Esophagus muscularis mucosa (tissue), 4 donors: ENCODE data around the gene SRPRB. TPM values are rescaled to one million over a fixed set of nuclear protein-coding genes. Genes with fewer than 3 reads are reported as not detected.

Source experiments
- DNase-seq: peaks from one replicate; pipeline ENCODE4 v3.0.0-alpha.2; 2017; ENCODE audit errors: extremely low spot score
- H3K27ac ChIP-seq, 4 donors: fragments of 200-600 bp; sonication (generic); replicated peaks in 1 of 4; 1 replicate in 3 of 4; 2 replicates in 1 of 4; pipeline ENCODE4 v1.5.1; 2016 to 2019; ENCODE audit warnings: mild to moderate bottlenecking in 1 of 4
- H3K27me3 ChIP-seq, 4 donors: fragments of 200-600 bp; sonication (generic); one replicate each; pipeline versions ENCODE4 v1.5.1 to v1.6.0; 2016 to 2019
- H3K36me3 ChIP-seq, 4 donors: fragments of 200-600 bp; sonication (generic); one replicate each; pipeline ENCODE4 v1.5.1; 2016 to 2019
- H3K4me1 ChIP-seq, 4 donors: fragments of 200-600 bp; sonication (generic); one replicate each; pipeline ENCODE4 v1.5.1; 2016 to 2019
- H3K4me3 ChIP-seq, 4 donors: fragments of 200-600 bp; sonication (generic); 1 replicate in 2 of 4; 2 replicates in 2 of 4; pipeline ENCODE4 v1.5.1; 2016 to 2019; ENCODE audit warnings: mild to moderate bottlenecking in 4 of 4, moderate library complexity in 1 of 4
- H3K9me3 ChIP-seq, 4 donors: fragments of 200-600 bp; sonication (generic); 1 replicate in 3 of 4; 2 replicates in 1 of 4; pipeline ENCODE4 v1.5.1; 2016 to 2019
- EP300 ChIP-seq: sonication (generic); formaldehyde crosslinking; IDR thresholded peaks from one replicate; pipeline ENCODE4 v1.6.1; 2017; ENCODE audit warnings: antibody characterized with exemption
- POLR2A ChIP-seq: fragments of 450-650 bp; IDR thresholded peaks from one replicate; pipeline ENCODE4 v1.6.1; 2017; ENCODE audit warnings: antibody characterized with exemption, moderate library complexity, mild to moderate bottlenecking, low read depth
- POLR2AphosphoS5 ChIP-seq, 2 donors: sonication (generic); formaldehyde crosslinking; IDR thresholded peaks; one replicate each; pipeline ENCODE4 v1.6.1; 2017; ENCODE audit warnings: antibody characterized with exemption in 2 of 2
- WGBS: methylation state at CpG from one replicate; pipeline ENCODE4 v1.1.5; 2018; 5-methylcytosine and 5-hydroxymethylcytosine counted together
- intact Hi-C: fragments of 100-400 bp; cut with DNase I; formaldehyde crosslinking; loops from one replicate; pipeline ENCODE4 v1.15.1; 2023
- total RNA-seq, 4 donors: library from RNA; depleted of rRNA; stranded (reverse); fragments of >200 nt; gene quantifications; one replicate each; pipeline versions ENCODE4 v1.1.0 to v1.2.1, GENCODE V29; 2016
- TF ChIP-seq, protein P1 (sequence below), 3 experiments: fragments of 200-600 bp in 2 of 3; fragments of 450-650 bp in 1 of 3; sonication (generic) in 2 of 3; IDR thresholded peaks; one replicate each; pipeline ENCODE4 v1.5.1; 2017 to 2019; ENCODE audit warnings: antibody characterized with exemption in 3 of 3, mild to moderate bottlenecking in 2 of 3, moderate library complexity in 1 of 3

Gene SRPRB
- total RNA-seq, 4 donors from 2014 or later: 11.2 to 28.2 (median 18.5) TPM

DNA sequence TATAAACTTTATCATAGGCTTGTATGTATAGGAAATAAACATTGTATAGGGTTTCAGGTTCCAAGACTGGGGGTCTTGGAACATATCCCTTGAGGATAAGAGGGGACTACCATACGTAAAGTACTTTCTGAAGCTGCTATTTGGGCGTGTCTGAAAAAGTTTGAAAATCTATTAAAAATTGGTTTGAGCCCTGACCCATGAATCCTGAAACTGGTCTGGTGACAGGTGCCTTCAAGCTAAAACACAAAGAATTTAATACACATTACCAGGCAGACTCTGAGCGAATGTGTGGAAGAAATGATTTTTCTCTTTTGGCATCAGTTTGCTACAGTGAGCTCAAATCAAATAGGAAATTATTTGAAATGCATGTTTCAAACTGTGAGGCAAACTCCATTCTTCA, 43.1 kb upstream of the SRPRB start:
- no peak overlapping the region for H3K27ac ChIP-seq
- 79% methylated on average over 3 of the region's 3 CpGs for WGBS

DNA sequence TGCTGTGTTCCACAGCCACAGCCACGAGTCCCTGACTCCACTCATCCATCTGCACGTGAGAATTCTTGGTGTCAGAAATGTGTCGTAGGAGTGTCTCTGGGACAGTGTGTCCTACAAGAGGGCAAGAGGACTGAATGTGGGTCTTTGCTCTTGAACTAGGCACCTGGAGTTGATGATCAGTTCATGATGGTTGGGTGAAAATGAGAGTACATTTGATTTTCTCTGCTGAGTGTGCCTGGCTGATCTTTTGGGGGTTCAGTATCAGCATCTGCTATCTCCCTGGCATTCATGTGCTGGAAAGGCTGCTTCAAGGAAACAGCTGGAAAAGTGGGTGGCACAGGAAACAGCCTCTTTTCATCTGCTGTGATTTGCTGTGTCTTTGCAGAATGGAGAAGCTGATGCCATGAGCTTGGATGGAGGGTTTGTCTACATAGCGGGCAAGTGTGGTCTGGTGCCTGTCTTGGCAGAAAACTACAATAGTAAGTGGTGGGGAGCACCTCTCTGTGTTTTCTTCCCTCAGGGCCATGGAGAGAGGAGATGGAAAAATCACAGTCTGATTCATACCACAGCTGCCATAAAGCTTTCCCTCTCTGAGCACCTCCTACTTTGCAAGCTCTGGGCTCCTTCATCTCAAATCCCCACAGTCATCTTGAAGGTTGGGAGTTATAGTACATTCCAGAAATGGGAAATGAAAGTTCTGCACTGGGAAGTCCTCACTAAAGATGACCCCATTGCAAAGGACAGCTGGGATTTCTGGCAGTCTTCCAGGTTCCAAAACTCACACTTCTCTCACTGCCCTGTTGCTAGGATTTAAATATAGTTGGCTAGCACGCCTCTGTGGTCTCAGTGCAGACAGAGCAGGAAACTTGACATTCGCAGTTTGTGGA, 41.6 kb upstream of the SRPRB start:
- no peaks in the 10 kb centered on the region for H3K27me3 ChIP-seq
- intact Hi-C loops: no loop called here
- no peak overlapping the region for H3K4me3 ChIP-seq
- H3K9me3 ChIP-seq: no peaks in the 10 kb centered on the region
- H3K4me1 ChIP-seq: peaks cover 0 to 12% (median 3%) of the 10 kb centered on the region in 4 donors
- TF ChIP-seq POLR2AphosphoS5 (IDR thresholded peaks at IDR 0.05) (no peak), EP300 (no peak), POLR2A (no peak)
- TF ChIP-seq, protein P1, sequence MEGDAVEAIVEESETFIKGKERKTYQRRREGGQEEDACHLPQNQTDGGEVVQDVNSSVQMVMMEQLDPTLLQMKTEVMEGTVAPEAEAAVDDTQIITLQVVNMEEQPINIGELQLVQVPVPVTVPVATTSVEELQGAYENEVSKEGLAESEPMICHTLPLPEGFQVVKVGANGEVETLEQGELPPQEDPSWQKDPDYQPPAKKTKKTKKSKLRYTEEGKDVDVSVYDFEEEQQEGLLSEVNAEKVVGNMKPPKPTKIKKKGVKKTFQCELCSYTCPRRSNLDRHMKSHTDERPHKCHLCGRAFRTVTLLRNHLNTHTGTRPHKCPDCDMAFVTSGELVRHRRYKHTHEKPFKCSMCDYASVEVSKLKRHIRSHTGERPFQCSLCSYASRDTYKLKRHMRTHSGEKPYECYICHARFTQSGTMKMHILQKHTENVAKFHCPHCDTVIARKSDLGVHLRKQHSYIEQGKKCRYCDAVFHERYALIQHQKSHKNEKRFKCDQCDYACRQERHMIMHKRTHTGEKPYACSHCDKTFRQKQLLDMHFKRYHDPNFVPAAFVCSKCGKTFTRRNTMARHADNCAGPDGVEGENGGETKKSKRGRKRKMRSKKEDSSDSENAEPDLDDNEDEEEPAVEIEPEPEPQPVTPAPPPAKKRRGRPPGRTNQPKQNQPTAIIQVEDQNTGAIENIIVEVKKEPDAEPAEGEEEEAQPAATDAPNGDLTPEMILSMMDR (IDR thresholded peaks at IDR 0.05): no peak
- no peaks in the 10 kb centered on the region for H3K36me3 ChIP-seq
- no peak for DNase-seq
- H3K27ac ChIP-seq: no peak overlapping the region
- WGBS: 40% methylated on average over 3 of the region's 6 CpGs

More for the DNA sequence above, 43.1 kb upstream of the SRPRB start:
- DNase-seq: no peak
- intact Hi-C loops: no loop called here
- Histone ChIP-seq H3K4me1 (peaks cover 0 to 12% (median 3%) of the 10 kb centered on the region in 4 donors), H3K27me3 (no peaks in the 10 kb centered on the region), H3K4me3 (no peak overlapping the region), H3K36me3 (no peaks in the 10 kb centered on the region), H3K9me3 (no peaks in the 10 kb centered on the region)
- no peak for TF ChIP-seq EP300
- TF ChIP-seq POLR2AphosphoS5 (IDR thresholded peaks at IDR 0.05): no peak
- TF ChIP-seq, protein P1 (IDR thresholded peaks at IDR 0.05): no peak
- TF ChIP-seq POLR2A: no peak

DNA sequence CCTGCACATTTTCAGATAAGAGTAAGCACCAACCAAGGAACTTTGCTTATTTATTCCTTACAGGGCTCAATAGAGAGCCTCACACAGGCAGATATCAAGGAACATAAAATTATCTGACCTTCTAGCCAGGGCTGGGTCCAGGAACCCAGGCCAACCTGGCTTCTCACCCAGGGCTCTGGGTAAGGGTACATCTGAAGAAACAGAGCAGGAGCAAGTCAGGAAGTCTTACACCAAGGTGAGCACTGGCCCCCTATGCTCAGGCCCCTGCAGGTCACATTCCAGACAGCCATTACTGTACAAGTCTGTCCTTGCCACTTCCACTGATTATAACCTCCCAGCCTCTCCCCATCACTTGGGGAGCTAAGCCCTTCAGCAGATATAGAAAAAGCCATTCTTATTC, 40.4 kb upstream of the SRPRB start:
- H3K4me1 ChIP-seq: peaks cover 0 to 12% (median 3%) of the 10 kb centered on the region in 4 donors
- no peaks in the 10 kb centered on the region for H3K9me3 ChIP-seq
- H3K4me3 ChIP-seq: no peak overlapping the region
- no peak for TF ChIP-seq POLR2A
- TF ChIP-seq EP300: no peak
- TF ChIP-seq POLR2AphosphoS5 (IDR thresholded peaks at IDR 0.05): no peak
- TF ChIP-seq, protein P1 (IDR thresholded peaks at IDR 0.05): no peak
- no peak overlapping the region for H3K27ac ChIP-seq
- H3K36me3 ChIP-seq: no peaks in the 10 kb centered on the region
- no peaks in the 10 kb centered on the region for H3K27me3 ChIP-seq
- no peak for DNase-seq
- intact Hi-C loops: no loop called here

DNA sequence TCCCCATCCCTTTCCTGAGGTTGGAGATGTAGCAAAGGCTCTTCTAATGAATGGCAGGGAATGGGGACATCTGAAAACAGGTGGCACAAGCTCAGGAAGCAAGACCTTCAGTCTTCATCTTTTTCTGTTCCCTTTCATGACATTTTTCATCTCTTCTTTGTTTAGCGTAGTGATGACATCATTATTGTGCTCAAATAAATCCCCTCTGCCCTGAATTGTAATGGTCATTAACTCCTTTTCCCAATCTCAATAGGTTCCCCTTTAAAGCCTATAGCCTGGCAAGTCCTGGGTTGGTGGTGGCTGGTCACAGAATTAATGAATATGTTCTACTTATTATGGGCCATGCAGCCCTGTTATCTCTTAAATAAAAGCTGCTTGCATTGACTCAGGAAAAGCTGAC, 38.0 kb upstream of the SRPRB start:
- no peaks in the 10 kb centered on the region for H3K36me3 ChIP-seq
- no peaks in the 10 kb centered on the region for H3K9me3 ChIP-seq
- no peak overlapping the region for H3K4me3 ChIP-seq
- peak; percentile 37 for DNase-seq
- TF ChIP-seq POLR2AphosphoS5 (IDR thresholded peaks at IDR 0.05) (no peak), EP300 (no peak), POLR2A (no peak)
- TF ChIP-seq, protein P1 (IDR thresholded peaks at IDR 0.05): no peak
- 78% methylated on average over 1 of the region's 1 CpG for WGBS
- no peak overlapping the region for H3K27ac ChIP-seq
- peaks cover 0 to 12% (median 3%) of the 10 kb centered on the region in 4 donors for H3K4me1 ChIP-seq
- H3K27me3 ChIP-seq: no peaks in the 10 kb centered on the region
- intact Hi-C loops: no loop called here
